ENCODE measurements around the gene SPOUT1.
"Not testable (repeated sequence)": the region's sequence is repeated elsewhere in the genome, so short reads cannot be mapped to it uniquely, and the experiment has no call there.

Gene SPOUT1

GRCh38 chr9:128805661-128806060, 23.9 kb downstream of the SPOUT1 start:
- no peak overlapping the region for H3K4me3 ChIP-seq (ENCODE audit: low read depth, low read length)
- TF ChIP-seq MAX (IDR thresholded peaks at IDR 0.05; ENCODE audit: low read depth, low read length), result no peak
- no peak for TF ChIP-seq POLR2A (IDR thresholded peaks at IDR 0.05; ENCODE audit: extremely low read depth, insufficient read length)
- TF ChIP-seq CTCF (IDR thresholded peaks at IDR 0.05; ENCODE audit: low read depth, low read length), result no peak
- no peak for TF ChIP-seq MYC (IDR thresholded peaks at IDR 0.05; ENCODE audit: low read depth, low read length)
- no peak for DNase-seq (ENCODE audit: low read depth)

GRCh38 chr9:128802482-128802881, 27.1 kb downstream of the SPOUT1 start:
- TF ChIP-seq MAX (IDR thresholded peaks at IDR 0.05; ENCODE audit: low read depth, low read length) (no peak), POLR2A (IDR thresholded peaks at IDR 0.05; ENCODE audit: extremely low read depth, insufficient read length) (no peak), CTCF (IDR thresholded peaks at IDR 0.05; ENCODE audit: low read depth, low read length) (no peak), MYC (IDR thresholded peaks at IDR 0.05; ENCODE audit: low read depth, low read length) (no peak)
- no peak overlapping the region for H3K4me3 ChIP-seq (ENCODE audit: low read depth, low read length)
- DNase-seq (ENCODE audit: low read depth), result no peak

GRCh38 chr9:128800061-128800460, 29.5 kb downstream of the SPOUT1 start:
- TF ChIP-seq MYC (IDR thresholded peaks at IDR 0.05; ENCODE audit: low read depth, low read length) (no peak), POLR2A (IDR thresholded peaks at IDR 0.05; ENCODE audit: extremely low read depth, insufficient read length) (no peak), MAX (IDR thresholded peaks at IDR 0.05; ENCODE audit: low read depth, low read length) (no peak), CTCF (IDR thresholded peaks at IDR 0.05; ENCODE audit: low read depth, low read length) (no peak)
- DNase-seq (ENCODE audit: low read depth), result no peak
- H3K4me3 ChIP-seq (ENCODE audit: low read depth, low read length), result no peak overlapping the region

GRCh38 chr9:128798896-128799295, 30.7 kb downstream of the SPOUT1 start:
- no peak for DNase-seq (ENCODE audit: low read depth)
- TF ChIP-seq POLR2A (IDR thresholded peaks at IDR 0.05; ENCODE audit: extremely low read depth, insufficient read length), result no peak
- H3K4me3 ChIP-seq (ENCODE audit: low read depth, low read length), result no peak overlapping the region

- H3K4me3 ChIP-seq (ENCODE audit: low read depth, low read length); DNase-seq (ENCODE audit: low read depth): not testable (repeated sequence)
Measured at GRCh38 chr9:128794961-128795360, 34.6 kb downstream of the SPOUT1 start.

- TF ChIP-seq MYC (IDR thresholded peaks at IDR 0.05; ENCODE audit: low read depth, low read length) (no peak), CTCF (IDR thresholded peaks at IDR 0.05; ENCODE audit: low read depth, low read length) (no peak), POLR2A (IDR thresholded peaks at IDR 0.05; ENCODE audit: extremely low read depth, insufficient read length) (no peak), MAX (IDR thresholded peaks at IDR 0.05; ENCODE audit: low read depth, low read length) (no peak)
- DNase-seq (ENCODE audit: low read depth), result no peak
- H3K4me3 ChIP-seq (ENCODE audit: low read depth, low read length), result no peak overlapping the region
Measured at GRCh38 chr9:128792978-128793686, 36.5 kb downstream of the SPOUT1 start.

- TF ChIP-seq POLR2A (IDR thresholded peaks at IDR 0.05; ENCODE audit: extremely low read depth, insufficient read length) (no peak), MYC (IDR thresholded peaks at IDR 0.05; ENCODE audit: low read depth, low read length) (no peak), CTCF (IDR thresholded peaks at IDR 0.05; ENCODE audit: low read depth, low read length) (no peak), MAX (IDR thresholded peaks at IDR 0.05; ENCODE audit: low read depth, low read length) (no peak)
Measured at GRCh38 chr9:128792134-128792533, 37.5 kb downstream of the SPOUT1 start.

More at GRCh38 chr9:128792134-128792533, 37.5 kb downstream of the SPOUT1 start:
- H3K4me3 ChIP-seq (ENCODE audit: low read depth, low read length), result no peak overlapping the region
- DNase-seq (ENCODE audit: low read depth), result no peak

Measured in NB4 (cell line).